HTR-8/SVneo (cell line): Measurements from ENCODE around the gene GLDC.

ENCODE experiments used
- DNase-seq: peaks from one replicate; pipeline ENCODE4 v3.0.0; 2011; ENCODE audit warnings: low spot score, mixed read lengths; ENCODE audit not compliant: insufficient read length
- FAIRE-seq: peaks from 2 replicates; lab custom pipeline; 2011; peaks lifted over from hg19 to GRCh38; lab: Jason Lieb, UNC

Gene GLDC

GRCh38 chr9:6538666-6539071 is 106.9 kb downstream of the GLDC start:
- no peak for FAIRE-seq
- DNase-seq = no peak

- no peak for DNase-seq
- FAIRE-seq = no peak
Measured at GRCh38 chr9:6535594-6535993, 109.9 kb downstream of the GLDC start.

GRCh38 chr9:6525326-6526045 is 120.0 kb downstream of the GLDC start:
- DNase-seq (no peak), FAIRE-seq (no peak)

- FAIRE-seq (no peak), DNase-seq (no peak)
Measured at GRCh38 chr9:6522263-6522662, 123.3 kb downstream of the GLDC start.

- DNase-seq (no peak), FAIRE-seq (no peak)
Measured at GRCh38 chr9:6512085-6512657, 133.4 kb downstream of the GLDC start.

GRCh38 chr9:6506571-6506970 is 139.0 kb downstream of the GLDC start:
- FAIRE-seq (no peak), DNase-seq (no peak)

GRCh38 chr9:6502399-6502798 is 143.1 kb downstream of the GLDC start:
- FAIRE-seq = no peak
- DNase-seq = no peak

GRCh38 chr9:6501526-6502210 is 143.9 kb downstream of the GLDC start:
- no peak for DNase-seq
- no peak for FAIRE-seq

GRCh38 chr9:6498982-6499381 is 146.5 kb downstream of the GLDC start:
- DNase-seq (no peak), FAIRE-seq (no peak)

- FAIRE-seq = no peak
- no peak for DNase-seq
Measured at GRCh38 chr9:6495466-6495865, 150.1 kb downstream of the GLDC start.

- DNase-seq (no peak), FAIRE-seq (no peak)
Measured at GRCh38 chr9:6490863-6491262, 154.7 kb downstream of the GLDC start.

GRCh38 chr9:6489099-6489498 is 156.4 kb downstream of the GLDC start:
- no peak for FAIRE-seq
- no peak for DNase-seq

GRCh38 chr9:6488395-6488794 is 157.1 kb downstream of the GLDC start:
- no peak for DNase-seq
- no peak for FAIRE-seq

- FAIRE-seq = no peak
- no peak for DNase-seq
Measured at GRCh38 chr9:6484210-6484609, 161.3 kb downstream of the GLDC start.
